Measurements from ENCODE around the gene CATSPERZ.

Gene CATSPERZ

DNA sequence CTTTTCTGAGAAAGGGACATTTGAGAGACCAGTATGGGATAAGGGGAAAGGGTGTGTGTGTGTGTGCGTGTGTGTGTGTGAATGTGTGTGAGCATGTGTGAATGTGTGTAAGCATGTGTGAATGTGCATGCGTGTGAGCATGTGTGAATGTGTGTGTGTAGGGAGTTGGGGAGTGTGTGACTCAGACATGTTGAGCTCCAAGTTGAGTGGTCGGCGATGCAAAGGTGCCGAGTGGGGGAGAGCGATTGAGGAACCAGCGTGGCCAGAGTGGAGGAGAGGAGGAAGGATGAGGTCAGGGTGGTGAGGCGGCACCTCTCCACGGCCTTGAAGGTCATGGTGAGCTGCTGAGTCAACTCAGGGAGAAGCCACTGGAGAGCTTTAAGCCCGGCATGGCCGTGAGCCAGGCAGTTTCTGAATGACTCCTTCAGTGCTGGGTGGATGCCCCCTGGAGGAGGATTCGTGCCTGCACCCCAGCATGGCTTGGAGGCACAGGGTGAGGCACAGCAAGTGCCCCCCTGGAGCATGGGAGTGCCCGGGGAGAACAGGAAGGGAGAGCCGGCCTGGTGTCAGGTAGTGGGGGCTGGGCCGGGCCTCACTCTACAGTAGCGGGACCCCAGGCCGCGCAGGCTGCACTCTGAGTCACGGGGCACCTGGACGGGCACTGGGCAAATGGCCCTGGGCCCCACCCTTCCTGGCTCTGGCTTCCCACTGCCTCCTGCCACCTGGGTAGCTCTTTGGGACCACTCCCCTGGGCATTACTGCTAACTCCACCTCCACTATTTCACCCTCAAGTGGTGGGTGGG, 31.6 kb downstream of the CATSPERZ start:
- Mint-ChIP-seq H3K36me3 (peaks cover 18% of the 10 kb centered on the region), H3K4me1 (peaks cover 27% of the 10 kb centered on the region), H3K27ac (peak overlapping the region; percentile 68), H3K9me3 (no peaks in the 10 kb centered on the region), H3K4me3 (peak overlapping the region; percentile 36)
- DNase-seq (ENCODE audit: low spot score in 2 of 2) = peak; percentile 75 to 92
- ATAC-seq = peak; percentile 94

DNA sequence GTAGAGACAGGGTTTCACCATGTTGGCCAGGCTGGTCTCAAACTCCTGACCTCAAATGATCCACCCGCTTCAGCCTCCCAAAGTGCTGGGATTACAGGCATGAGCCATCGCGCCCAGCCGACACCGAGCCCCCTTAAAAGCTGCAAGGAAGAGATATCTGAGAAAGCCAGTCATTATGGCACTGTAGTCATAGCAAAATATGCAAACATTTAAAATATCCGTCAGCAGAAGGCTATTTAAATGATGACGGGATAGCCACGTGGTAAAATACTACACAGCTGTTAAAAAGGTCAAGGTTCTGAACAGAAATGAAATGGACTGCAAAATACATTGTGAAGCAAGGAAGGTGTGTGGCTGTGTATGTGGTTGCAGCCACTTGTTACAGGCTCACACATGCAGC, 33.4 kb downstream of the CATSPERZ start:
- Mint-ChIP-seq H3K4me3 (no peak overlapping the region), H3K9me3 (no peaks in the 10 kb centered on the region), H3K36me3 (peaks cover 30% of the 10 kb centered on the region), H3K4me1 (peaks cover 32% of the 10 kb centered on the region), H3K27ac (no peak overlapping the region)
- ATAC-seq = no peak
- DNase-seq (ENCODE audit: low spot score in 2 of 2) = no peak

DNA sequence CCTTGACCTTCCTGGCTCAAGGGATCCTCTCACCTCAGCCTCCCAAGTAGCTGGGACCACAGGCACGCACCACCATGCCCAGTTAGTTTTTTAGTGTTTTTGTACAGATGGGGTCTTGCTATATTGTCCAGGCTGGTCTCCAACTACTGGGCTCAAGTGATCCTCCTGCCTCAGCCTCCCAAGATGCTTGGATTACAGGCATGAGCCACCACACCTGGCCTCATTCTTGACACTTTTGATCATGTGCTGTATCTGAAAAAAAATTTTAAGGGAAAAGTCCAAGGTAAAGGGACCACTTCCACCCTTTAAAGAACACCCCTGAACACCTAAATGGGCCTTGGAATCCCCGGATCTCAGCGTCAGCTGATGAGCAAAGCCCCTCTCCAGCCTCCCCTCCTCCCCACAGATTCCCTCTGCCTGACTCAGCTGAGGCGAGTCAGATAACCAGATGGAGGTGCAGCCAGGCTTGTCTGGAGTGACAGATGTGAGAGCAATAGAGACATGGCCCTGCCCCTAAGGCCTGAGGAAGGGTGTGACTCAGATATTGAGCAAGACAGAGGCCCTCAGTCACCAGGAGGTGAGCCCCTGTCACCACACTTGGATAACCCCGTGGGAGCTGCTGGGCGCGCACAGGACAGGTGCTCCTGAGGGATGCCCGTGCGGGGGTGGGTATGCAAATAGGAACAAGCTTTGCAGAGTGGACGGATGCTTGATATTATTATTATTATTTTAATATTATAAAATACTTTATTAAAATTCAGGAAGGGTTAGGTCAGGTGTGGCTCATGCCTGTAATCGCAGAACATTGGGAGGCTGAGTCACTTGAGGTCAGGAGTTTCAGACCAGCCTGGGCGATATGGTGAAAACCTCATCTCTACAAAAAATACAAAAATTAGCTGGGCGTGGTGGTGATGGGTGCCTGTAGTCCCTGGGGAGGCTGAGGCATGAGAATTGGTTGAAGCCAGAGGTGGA, 34.9 kb downstream of the CATSPERZ start:
- Mint-ChIP-seq H3K36me3 (peaks cover 45% of the 10 kb centered on the region), H3K27ac (peak overlapping the region; percentile 78), H3K4me1 (peaks cover 44% of the 10 kb centered on the region), H3K4me3 (peak overlapping the region; percentile 7), H3K9me3 (no peaks in the 10 kb centered on the region)
- DNase-seq (ENCODE audit: low spot score in 2 of 2) (no peak), ATAC-seq (peak; percentile 82)

DNA sequence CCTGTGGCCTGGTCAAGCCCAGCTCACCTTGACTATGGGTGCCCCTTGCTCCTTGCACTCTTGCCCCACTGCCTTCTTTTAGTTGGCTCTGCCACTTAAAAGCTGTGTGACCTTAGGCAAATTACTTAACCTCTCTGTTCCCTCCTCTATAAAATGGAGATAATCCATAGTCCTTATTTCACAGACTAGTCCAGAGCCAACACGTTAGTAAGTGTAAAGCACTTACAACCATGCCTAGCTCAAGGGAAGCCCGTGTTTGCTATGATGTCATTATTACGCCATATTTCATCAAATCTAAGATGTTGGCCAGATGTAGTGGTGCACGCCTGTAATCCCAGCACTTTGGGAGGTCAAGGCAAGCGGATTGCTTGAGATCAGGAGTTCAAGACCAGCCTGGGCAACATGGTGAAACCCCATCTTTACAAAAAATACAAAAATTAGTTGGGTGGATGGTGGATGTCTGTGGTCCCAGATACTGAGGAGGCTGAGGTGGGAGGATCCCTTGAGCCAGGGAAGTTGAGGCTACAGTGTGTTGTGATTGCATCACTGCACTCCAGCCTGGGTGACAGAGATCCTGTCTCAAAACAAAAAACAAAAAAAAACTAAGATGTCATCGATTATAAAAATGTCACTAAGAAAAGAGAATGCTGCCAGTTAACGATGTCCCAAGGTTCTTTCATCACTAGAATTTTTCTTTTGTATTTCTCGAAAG, 37.5 kb downstream of the CATSPERZ start:
- peaks cover 45% of the 10 kb centered on the region for H3K4me1 Mint-ChIP-seq
- DNase-seq (ENCODE audit: low spot score in 2 of 2) (no peak), ATAC-seq (no peak)
- peak overlapping the region; percentile 90 for H3K4me3 Mint-ChIP-seq
- H3K9me3 Mint-ChIP-seq = no peaks in the 10 kb centered on the region
- peak overlapping the region; percentile 29 for H3K27ac Mint-ChIP-seq
- peaks cover 65% of the 10 kb centered on the region for H3K36me3 Mint-ChIP-seq

DNA sequence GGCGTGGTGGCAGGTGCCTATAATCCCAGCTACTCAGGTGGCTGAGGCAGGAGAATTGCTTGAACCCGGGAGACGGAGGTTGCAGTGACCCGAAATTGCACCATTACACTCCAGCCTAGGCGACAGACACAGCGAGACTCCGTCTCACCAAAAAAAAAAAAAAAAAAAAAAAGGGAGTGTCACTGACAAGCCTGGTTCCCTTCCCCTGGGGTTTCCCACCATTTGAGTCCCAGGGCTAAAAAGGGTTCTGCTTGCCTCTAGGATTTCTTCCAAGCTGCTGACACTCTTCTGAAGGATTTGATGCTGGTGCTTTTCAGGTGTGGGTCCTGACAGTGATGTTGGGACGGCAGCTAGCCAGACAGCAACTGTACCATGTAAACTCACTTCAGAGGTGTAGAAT, 38.6 kb downstream of the CATSPERZ start:
- Mint-ChIP-seq H3K4me3 (peak overlapping the region; percentile 90), H3K4me1 (peaks cover 45% of the 10 kb centered on the region), H3K27ac (peak overlapping the region; percentile 83), H3K9me3 (no peaks in the 10 kb centered on the region), H3K36me3 (peaks cover 64% of the 10 kb centered on the region)
- no peak for DNase-seq (ENCODE audit: low spot score in 2 of 2)
- no peak for ATAC-seq

DNA sequence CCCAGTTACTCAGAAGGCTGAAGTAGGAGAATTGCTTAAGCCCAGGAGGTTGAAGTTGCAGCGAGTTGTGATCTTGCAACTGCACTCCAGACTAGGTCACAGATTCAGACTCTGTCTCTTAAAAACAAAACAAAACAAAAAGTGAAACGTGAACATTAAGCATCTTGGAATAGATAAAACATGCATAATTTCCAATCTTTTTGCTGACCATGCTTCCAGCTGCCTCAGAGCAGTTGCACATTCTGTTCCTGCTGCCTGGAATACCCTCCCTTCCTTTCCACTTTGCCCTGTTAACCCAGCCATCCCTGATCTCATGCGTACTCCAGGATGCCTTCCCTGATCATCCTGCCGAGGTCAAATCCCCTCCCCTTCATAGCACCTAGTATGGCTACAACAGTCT, 39.1 kb downstream of the CATSPERZ start:
- ATAC-seq (no peak), DNase-seq (ENCODE audit: low spot score in 2 of 2) (no peak)
- Mint-ChIP-seq H3K36me3 (peaks cover 64% of the 10 kb centered on the region), H3K4me1 (peaks cover 45% of the 10 kb centered on the region), H3K4me3 (peak overlapping the region; percentile 90), H3K27ac (peak overlapping the region; percentile 83), H3K9me3 (no peaks in the 10 kb centered on the region)

DNA sequence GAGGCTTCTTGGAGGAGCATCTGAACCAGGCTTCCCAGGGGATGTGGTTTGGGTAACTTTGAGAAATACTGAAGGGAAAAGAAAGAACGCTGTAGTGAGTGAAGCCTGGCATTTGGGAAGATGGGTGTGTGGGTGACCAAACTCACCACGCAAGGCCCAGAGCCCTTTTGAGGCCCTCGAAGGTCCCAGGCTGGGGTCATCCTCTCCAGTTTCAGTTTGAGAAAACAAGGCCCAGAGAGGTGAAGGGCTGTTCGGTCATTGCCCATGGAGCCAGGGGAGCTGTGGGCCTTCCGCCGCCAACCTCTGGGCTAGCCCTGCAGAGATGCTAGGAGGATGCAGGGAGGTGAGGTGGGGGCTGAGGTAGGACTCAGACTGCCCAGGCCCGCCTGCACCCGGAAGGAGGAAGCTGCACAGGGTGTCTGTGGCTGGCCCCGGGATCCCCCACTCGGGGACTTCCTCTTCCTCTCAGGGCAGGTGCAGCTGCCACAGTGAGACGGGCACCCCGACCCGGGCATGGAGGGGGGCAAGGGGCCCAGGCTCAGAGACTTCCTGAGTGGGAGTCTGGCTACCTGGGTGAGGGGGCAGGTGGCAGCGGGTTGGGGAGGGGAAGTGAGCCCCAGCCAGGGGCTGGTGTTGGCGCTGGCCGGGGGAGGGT, 39.7 kb downstream of the CATSPERZ start, which contains the start of gene CCDC88B:
Gene CCDC88B, plus strand, starts transcription at position 451 of the 655 bp plus-strand sequence. Its CDS starts 63 bp downstream, at position 514.
- Mint-ChIP-seq H3K4me1 (peaks cover 43% of the 10 kb centered on the region), H3K27ac (peak within 1 kb of the TSS; percentile 83), H3K36me3 (peaks cover 68% of the 10 kb centered on the region), H3K9me3 (no peaks in the 10 kb centered on the region), H3K4me3 (peak within 1 kb of the TSS; percentile 90)
- peak; percentile 63 to 91 for DNase-seq (ENCODE audit: low spot score in 2 of 2)
- peak; percentile 86 for ATAC-seq

DNA sequence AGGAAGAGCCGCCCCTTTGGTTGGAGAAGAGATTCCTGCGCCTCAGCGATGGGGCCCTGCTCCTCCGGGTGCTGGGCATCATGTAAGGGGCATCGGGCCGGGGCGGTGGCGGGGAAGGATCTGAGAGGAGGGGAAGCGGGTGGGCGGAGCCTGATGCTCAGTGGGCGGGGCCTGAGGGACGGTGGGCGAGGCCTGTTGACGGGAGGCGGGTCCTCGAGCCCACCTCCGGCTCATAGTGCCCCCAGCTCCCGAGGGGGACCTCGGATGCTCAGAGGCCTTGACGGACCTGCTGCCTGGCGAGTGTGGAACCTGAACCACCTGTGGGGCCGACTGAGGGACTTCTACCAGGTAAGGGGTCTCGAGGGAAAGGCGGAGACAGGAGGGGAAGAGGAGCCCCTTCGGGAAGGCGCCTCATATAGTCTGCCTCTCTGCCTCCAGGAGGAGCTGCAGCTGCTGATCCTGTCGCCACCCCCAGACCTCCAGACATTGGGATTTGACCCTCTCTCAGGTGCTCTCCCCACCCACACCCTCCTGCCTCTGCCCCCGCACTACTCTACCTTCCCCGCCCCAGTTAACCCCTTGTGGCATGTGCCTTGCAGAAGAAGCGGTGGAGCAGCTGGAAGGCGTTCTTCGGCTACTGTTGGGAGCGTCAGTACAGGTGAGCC, 40.6 kb downstream of the CATSPERZ start:
- Mint-ChIP-seq H3K36me3 (peaks cover 72% of the 10 kb centered on the region), H3K9me3 (no peaks in the 10 kb centered on the region), H3K4me3 (peak overlapping the region; percentile 90), H3K27ac (peak overlapping the region; percentile 83), H3K4me1 (peaks cover 41% of the 10 kb centered on the region)
- ATAC-seq = peak; percentile 65
- peak; percentile 81 to 95 for DNase-seq (ENCODE audit: low spot score in 2 of 2)

DNA sequence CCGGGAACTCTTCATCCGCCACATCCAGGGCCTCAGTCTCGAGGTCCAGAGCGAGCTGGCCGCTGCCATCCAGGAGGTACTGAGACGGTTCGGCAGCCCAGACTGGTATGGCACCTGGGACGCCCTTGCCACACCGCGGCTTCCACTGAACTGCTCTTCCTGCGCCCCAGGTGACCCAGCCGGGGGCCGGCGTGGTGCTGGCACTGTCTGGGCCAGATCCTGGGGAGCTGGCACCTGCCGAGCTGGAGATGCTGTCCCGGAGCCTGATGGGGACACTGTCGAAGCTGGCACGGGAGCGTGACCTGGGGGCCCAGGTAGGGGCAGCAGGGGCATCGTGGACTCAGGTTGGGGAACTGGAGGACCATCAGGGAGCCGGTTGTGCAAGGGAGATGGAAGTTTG, 41.3 kb downstream of the CATSPERZ start:
- no peak for DNase-seq (ENCODE audit: low spot score in 2 of 2)
- peaks cover 79% of the 10 kb centered on the region for H3K36me3 Mint-ChIP-seq
- peaks cover 41% of the 10 kb centered on the region for H3K4me1 Mint-ChIP-seq
- no peaks in the 10 kb centered on the region for H3K9me3 Mint-ChIP-seq
- H3K27ac Mint-ChIP-seq = peak overlapping the region; percentile 83
- peak overlapping the region; percentile 90 for H3K4me3 Mint-ChIP-seq
- ATAC-seq = no peak

DNA sequence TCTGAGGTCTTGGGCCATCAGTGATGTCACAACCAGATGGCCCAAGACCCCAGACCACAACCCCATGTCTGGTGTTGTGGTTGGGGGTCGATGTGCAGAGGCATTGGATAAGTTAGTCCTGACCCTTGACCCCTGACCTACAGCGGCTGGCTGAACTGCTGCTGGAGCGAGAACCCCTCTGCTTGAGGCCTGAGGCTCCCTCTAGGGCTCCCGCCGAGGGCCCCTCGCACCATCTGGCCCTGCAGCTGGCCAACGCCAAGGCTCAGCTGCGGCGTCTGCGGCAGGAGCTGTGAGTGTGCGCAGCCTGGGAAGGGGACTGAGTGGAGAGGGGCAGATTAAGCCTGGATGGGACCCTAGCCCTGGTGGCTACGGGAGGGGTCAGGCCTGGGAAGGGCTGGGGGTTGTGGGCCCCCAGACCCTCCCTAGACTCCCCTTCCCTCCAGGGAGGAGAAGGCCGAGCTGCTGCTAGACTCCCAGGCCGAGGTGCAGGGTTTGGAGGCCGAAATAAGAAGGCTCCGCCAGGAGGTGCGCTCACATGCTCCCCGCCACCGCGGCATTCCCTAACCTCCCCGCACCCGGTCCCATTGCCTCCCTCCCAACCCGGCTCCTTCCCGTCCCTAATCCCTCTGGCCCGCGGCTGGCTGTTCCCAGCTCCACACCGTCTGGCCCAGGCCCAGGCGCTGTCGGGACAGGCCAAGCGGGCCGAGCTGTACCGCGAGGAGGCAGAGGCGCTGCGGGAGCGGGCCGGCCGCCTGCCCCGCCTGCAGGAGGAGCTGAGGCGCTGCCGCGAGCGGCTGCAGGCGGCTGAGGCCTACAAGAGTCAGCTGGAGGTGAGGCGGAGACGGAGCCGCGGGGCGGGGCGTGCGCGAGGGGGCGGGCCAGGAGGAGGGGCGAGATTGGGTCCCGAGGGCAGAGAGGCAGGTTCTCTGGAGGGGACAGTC, 42.0 kb downstream of the CATSPERZ start:
- Mint-ChIP-seq H3K4me3 (peak overlapping the region; percentile 90), H3K27ac (peak overlapping the region; percentile 83), H3K36me3 (peaks cover 86% of the 10 kb centered on the region), H3K4me1 (peaks cover 44% of the 10 kb centered on the region), H3K9me3 (no peaks in the 10 kb centered on the region)
- ATAC-seq = peak; percentile 78
- DNase-seq (ENCODE audit: low spot score in 2 of 2) = peak; percentile 80 to 95

DNA sequence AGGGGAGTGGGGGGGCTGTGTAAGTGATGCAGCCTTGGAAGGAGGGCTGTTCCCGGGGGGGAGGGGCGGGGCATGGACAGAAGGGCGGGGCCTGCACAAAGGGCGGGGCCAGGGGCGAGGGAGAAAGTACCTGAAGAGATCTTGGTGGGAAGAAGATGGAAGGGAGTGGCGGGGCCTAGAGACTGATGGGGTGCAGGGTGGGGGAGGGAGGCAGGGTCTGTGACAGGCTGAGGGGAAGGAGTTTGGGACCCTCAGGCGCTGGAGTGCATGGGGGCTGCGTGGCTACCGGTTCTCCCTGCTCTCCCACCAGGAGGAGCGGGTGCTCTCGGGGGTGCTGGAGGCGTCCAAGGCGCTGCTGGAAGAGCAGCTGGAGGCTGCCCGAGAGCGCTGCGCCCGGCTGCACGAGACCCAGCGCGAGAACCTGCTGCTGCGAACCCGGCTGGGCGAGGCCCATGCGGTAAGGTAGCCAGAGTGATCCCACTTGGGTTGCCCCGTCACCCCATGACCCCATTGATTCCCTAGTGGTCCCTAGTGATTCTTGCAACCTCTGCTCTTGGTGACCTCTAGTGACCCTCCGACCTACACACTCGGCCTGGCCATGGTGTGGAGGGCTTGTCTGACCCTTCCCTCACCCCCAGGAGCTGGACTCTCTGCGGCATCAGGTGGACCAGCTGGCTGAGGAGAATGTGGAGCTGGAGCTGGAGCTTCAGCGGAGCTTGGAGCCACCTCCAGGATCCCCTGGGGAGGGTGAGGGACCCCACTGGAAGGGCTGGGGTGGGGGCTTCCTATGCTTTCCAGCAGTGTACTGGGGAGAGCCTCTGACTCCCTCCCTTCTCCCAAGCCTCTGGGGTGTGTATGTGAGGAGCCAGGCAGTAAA, 42.9 kb downstream of the CATSPERZ start:
- ATAC-seq = no peak
- no peak for DNase-seq (ENCODE audit: low spot score in 2 of 2)
- Mint-ChIP-seq H3K27ac (no peak overlapping the region), H3K9me3 (no peaks in the 10 kb centered on the region), H3K36me3 (peaks cover 88% of the 10 kb centered on the region), H3K4me3 (peak overlapping the region; percentile 90), H3K4me1 (peaks cover 46% of the 10 kb centered on the region)

DNA sequence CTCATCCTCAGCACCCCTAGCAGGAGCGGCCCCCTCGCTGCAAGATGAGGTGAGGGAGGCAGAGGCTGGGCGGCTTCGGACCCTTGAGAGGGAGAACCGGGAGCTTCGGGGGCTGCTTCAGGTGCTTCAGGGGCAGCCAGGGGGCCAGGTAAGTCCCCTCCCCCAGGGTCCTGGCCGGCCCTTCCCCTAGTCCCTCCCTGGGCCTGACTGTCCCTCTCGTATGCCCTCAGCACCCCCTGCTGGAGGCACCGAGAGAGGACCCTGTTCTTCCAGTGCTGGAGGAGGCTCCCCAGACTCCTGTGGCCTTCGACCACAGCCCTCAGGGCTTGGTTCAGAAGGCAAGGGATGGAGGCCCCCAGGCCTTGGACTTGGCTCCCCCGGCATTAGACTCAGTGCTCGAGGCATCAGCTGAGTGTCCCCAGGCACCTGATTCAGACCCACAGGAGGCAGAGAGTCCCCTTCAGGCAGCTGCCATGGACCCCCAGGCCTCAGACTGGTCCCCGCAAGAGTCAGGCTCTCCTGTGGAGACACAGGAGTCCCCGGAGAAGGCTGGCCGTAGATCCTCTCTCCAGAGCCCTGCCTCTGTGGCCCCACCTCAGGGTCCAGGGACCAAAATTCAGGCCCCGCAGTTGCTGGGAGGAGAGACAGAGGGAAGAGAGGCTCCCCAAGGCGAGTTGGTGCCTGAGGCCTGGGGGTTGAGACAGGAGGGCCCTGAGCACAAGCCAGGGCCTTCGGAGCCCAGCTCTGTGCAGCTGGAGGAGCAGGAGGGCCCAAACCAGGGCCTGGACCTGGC, 43.8 kb downstream of the CATSPERZ start:
- Mint-ChIP-seq H3K9me3 (no peaks in the 10 kb centered on the region), H3K4me1 (peaks cover 41% of the 10 kb centered on the region), H3K27ac (no peak overlapping the region), H3K4me3 (no peak overlapping the region), H3K36me3 (peaks cover 84% of the 10 kb centered on the region)
- ATAC-seq = no peak
- no peak for DNase-seq (ENCODE audit: low spot score in 2 of 2)

Data from stimulated activated effector memory CD8-positive, alpha-beta T cell treated with anti-CD3 and anti-CD28 coated beads, Interleukin-12 subunit alpha, Interleukin-12 subunit beta, amount 100 ng/mL, for 72 hours (primary cell).